Upper lobe of left lung (tissue), 6 donors: ENCODE results near the gene ACTRT2. TPM values are rescaled to one million over a fixed set of nuclear protein-coding genes. Genes with fewer than 3 reads are reported as not detected.
A peak's percentile ranks its signal among the peaks of the same experiment; 100 is the strongest.

Experiments used
- ATAC-seq, 2 donors: fragments of 200-7000 bp; cut with Tn5 transposase; one replicate each; pipeline ENCODE4 v1.9.1; 2022; ENCODE audit warnings: mild to moderate bottlenecking in 2 of 2, moderate library complexity in 2 of 2; ENCODE audit not compliant: low FRiP score in 2 of 2
- DNase-seq, 2 donors: peaks; one replicate each; pipeline ENCODE4 v3.0.0-alpha.2; 2019 to 2020
- H3K27ac ChIP-seq, 4 donors: fragments of 200-600 bp; sonication (generic); one replicate each; pipeline ENCODE4 v1.5.1; 2016 to 2019
- H3K27me3 ChIP-seq, 4 donors: fragments of 200-600 bp; sonication (generic); one replicate each; pipeline ENCODE4 v1.5.1; 2017 to 2019
- H3K36me3 ChIP-seq, 4 donors: fragments of 200-600 bp; sonication (generic); one replicate each; pipeline ENCODE4 v1.5.1; 2016 to 2019
- H3K4me1 ChIP-seq, 4 donors: fragments of 200-600 bp; sonication (generic); one replicate each; pipeline ENCODE4 v1.5.1; 2018 to 2019
- H3K4me3 ChIP-seq, 4 donors: fragments of 200-600 bp; sonication (generic); one replicate each; pipeline ENCODE4 v1.5.1; 2017 to 2019; ENCODE audit warnings: mild to moderate bottlenecking in 2 of 4, moderate library complexity in 1 of 4
- H3K9me3 ChIP-seq, 4 donors: fragments of 200-600 bp; sonication (generic); one replicate each; pipeline ENCODE4 v1.5.1; 2018 to 2019
- CTCF ChIP-seq, 6 experiments: fragments of 450-650 bp in 4 of 6; fragments of 200-600 bp in 2 of 6; sonication (generic) in 2 of 6; IDR thresholded peaks; one replicate each; pipeline ENCODE4 v1.5.1; 2016 to 2019; ENCODE audit warnings: antibody characterized with exemption in 6 of 6
- EP300 ChIP-seq, 4 donors: sonication (generic); formaldehyde crosslinking; IDR thresholded peaks; one replicate each; pipeline ENCODE4 v1.5.1; 2017; ENCODE audit warnings: antibody characterized with exemption in 4 of 4, control low read depth in 2 of 4
- POLR2A ChIP-seq, 4 donors: fragments of 450-650 bp; IDR thresholded peaks; one replicate each; pipeline ENCODE4 v1.5.1; 2016 to 2017; ENCODE audit warnings: antibody characterized with exemption in 4 of 4, mild to moderate bottlenecking in 2 of 4
- POLR2AphosphoS5 ChIP-seq, 2 donors: sonication (generic); formaldehyde crosslinking; IDR thresholded peaks; one replicate each; pipeline ENCODE4 v1.5.1; 2017; ENCODE audit warnings: antibody characterized with exemption in 2 of 2
- WGBS, 2 donors: methylation state at CpG; one replicate each; pipeline ENCODE4 v1.1.5; 2017 to 2018; 5-methylcytosine and 5-hydroxymethylcytosine counted together
- total RNA-seq, 6 donors: library from RNA; depleted of rRNA in 4 of 6; stranded (reverse); fragments of >200 nt in 4 of 6; gene quantifications; one replicate each; pipeline versions ENCODE4 v1.1.0 to v1.2.1, GENCODE V29; 2016 to 2021
- donor health status: DM: no; HTN: no; CAD: no; lungs with moderate emphysema.
- donor health status: DM: no; HTN: yes; CAD: no; lungs with severe emphysema.

ACTRT2 gene
- total RNA-seq, 6 donors from 2014 or later: not detected

GRCh38 chr1:3067671-3068563, 46.6 kb downstream of the ACTRT2 start:
- Histone ChIP-seq H3K4me1 (peaks cover 22 to 70% (median 27%) of the 10 kb centered on the region in 4 donors), H3K27ac (peak overlapping the region; percentile 24 to 74 (median 70)), H3K9me3 (no peaks in the 10 kb centered on the region), H3K36me3 (no peaks in the 10 kb centered on the region), H3K4me3 (peak overlapping the region; percentile 10 to 74 (median 58)), H3K27me3 (peaks cover 0 to 67% (median 19%) of the 10 kb centered on the region in 4 donors)
- WGBS, 2 donors: 5 to 6% methylated on average over 8 to 9 of the region's 97 CpGs
- ATAC-seq: no peak
- peak in 1 of 2 donors; percentile 86 for DNase-seq
- TF ChIP-seq POLR2AphosphoS5 (IDR thresholded peaks at IDR 0.05) (no peak), EP300 (IDR thresholded peaks at IDR 0.05) (no peak), CTCF (IDR thresholded peaks at IDR 0.05) (no peak), POLR2A (IDR thresholded peaks at IDR 0.05) (no peak)

- H3K4me1 ChIP-seq: peaks cover 22 to 70% (median 29%) of the 10 kb centered on the region in 4 donors
- peak within 1 kb of the TSS; percentile 57 to 88 (median 76) for H3K4me3 ChIP-seq
- WGBS, 2 donors: 1 to 3% methylated on average over 35 to 93 of the region's 106 CpGs
- H3K27me3 ChIP-seq: peaks cover 0 to 70% (median 24%) of the 10 kb centered on the region in 4 donors
- peak; percentile 59 to 88 for DNase-seq
- H3K36me3 ChIP-seq: no peaks in the 10 kb centered on the region
- no peaks in the 10 kb centered on the region for H3K9me3 ChIP-seq
- TF ChIP-seq POLR2A (IDR thresholded peaks at IDR 0.05) (peak in 1 of 4 donors; percentile 36), CTCF (IDR thresholded peaks at IDR 0.05) (no peak), POLR2AphosphoS5 (IDR thresholded peaks at IDR 0.05) (no peak), EP300 (IDR thresholded peaks at IDR 0.05) (no peak)
- ATAC-seq: no peak
- peak within 1 kb of the TSS; percentile 85 to 90 (median 89) for H3K27ac ChIP-seq
Observed at GRCh38 chr1:3068564-3069431, 47.5 kb downstream of the ACTRT2 start, which contains the start of gene PRDM16. PRDM16 (plus strand) TSS chr1:3069203; CDS start chr1:3069260, 57 bp downstream.

- peak overlapping the region; percentile 85 to 90 (median 89) for H3K27ac ChIP-seq
- H3K4me3 ChIP-seq: peak overlapping the region; percentile 57 to 88 (median 76)
- H3K27me3 ChIP-seq: peaks cover 0 to 68% (median 24%) of the 10 kb centered on the region in 4 donors
- H3K9me3 ChIP-seq: no peaks in the 10 kb centered on the region
- ATAC-seq (peak in 1 of 2 donors; percentile 26), DNase-seq (peak; percentile 52 to 88)
- no peaks in the 10 kb centered on the region for H3K36me3 ChIP-seq
- WGBS, 2 donors: 0 to 1% methylated on average over 10 to 39 of the region's 91 CpGs
- no peak for TF ChIP-seq POLR2AphosphoS5 (IDR thresholded peaks at IDR 0.05)
- TF ChIP-seq POLR2A (IDR thresholded peaks at IDR 0.05): no peak
- peak in 2 of 6 experiments; percentile 9 to 11 for TF ChIP-seq CTCF (IDR thresholded peaks at IDR 0.05)
- H3K4me1 ChIP-seq: peaks cover 20 to 73% (median 31%) of the 10 kb centered on the region in 4 donors
Observed at GRCh38 chr1:3069491-3070308, 48.4 kb downstream of the ACTRT2 start.

GRCh38 chr1:3070309-3070643, 49.0 kb downstream of the ACTRT2 start:
- Histone ChIP-seq H3K36me3 (no peaks in the 10 kb centered on the region), H3K4me1 (peaks cover 20 to 79% (median 33%) of the 10 kb centered on the region in 4 donors), H3K4me3 (peak overlapping the region in 3 of 4 donors; percentile 57 to 88 (median 74)), H3K27me3 (peaks cover 0 to 67% (median 24%) of the 10 kb centered on the region in 4 donors), H3K9me3 (no peaks in the 10 kb centered on the region), H3K27ac (peak overlapping the region; percentile 68 to 90 (median 89))
- 5% methylated on average over 4 of the region's 57 CpGs; no CpG with 5 or more reads in 1 of the 2 donors for WGBS, 2 donors
- ATAC-seq: no peak
- TF ChIP-seq POLR2A (IDR thresholded peaks at IDR 0.05) (no peak), CTCF (IDR thresholded peaks at IDR 0.05) (no peak)
- DNase-seq: no peak
